Left lung (tissue), 10 donors: ENCODE data around the gene RAB3D. TPM values are rescaled to one million over a fixed set of nuclear protein-coding genes. Genes with fewer than 3 reads are reported as not detected.

Experiments
- ATAC-seq: fragments of 200-7000 bp; cut with Tn5 transposase; one replicate; pipeline ENCODE4 v1.9.1; 2020; ENCODE audit warnings: moderate library complexity
- DNase-seq, 4 donors: peaks; one replicate each; pipeline ENCODE4 v3.0.0-alpha.2; 2013 to 2020
- H3K27ac ChIP-seq, 2 donors: fragments of 200-600 bp; sonication (generic) in 1 of 2; one replicate each; pipeline versions ENCODE4 v1.5.0 to v1.8.0; 2020 to 2021
- H3K27me3 ChIP-seq, 2 donors: fragments of 200-600 bp; sonication (generic) in 1 of 2; one replicate each; pipeline versions ENCODE4 v1.5.0 to v1.8.0; 2020 to 2021
- H3K36me3 ChIP-seq, 2 donors: fragments of 200-600 bp; sonication (generic) in 1 of 2; one replicate each; pipeline versions ENCODE4 v1.5.0 to v1.8.0; 2020 to 2021
- H3K4me1 ChIP-seq, 2 donors: fragments of 200-600 bp; one replicate each; pipeline ENCODE4 v1.8.0; 2021
- H3K4me3 ChIP-seq, 2 donors: fragments of 200-600 bp; sonication (generic) in 1 of 2; one replicate each; pipeline versions ENCODE4 v1.5.0 to v1.8.0; 2020 to 2021; ENCODE audit warnings: mild to moderate bottlenecking in 1 of 2
- H3K9me3 ChIP-seq, 2 donors: fragments of 200-600 bp; sonication (generic) in 1 of 2; one replicate each; pipeline versions ENCODE4 v1.5.0 to v1.8.0; 2020 to 2021
- intact Hi-C, 2 donors: fragments of 100-400 bp; cut with DNase I; formaldehyde crosslinking; loops; one replicate each; pipeline versions ENCODE4 v1.11.2 to v1.14.2; 2022
- polyA plus RNA-seq, 6 donors: library from polyadenylated mRNA; unstranded; fragments of 120-200 nt; gene quantifications; one replicate each; pipeline ENCODE4 v1.2.1, GENCODE V29; 2013; ENCODE audit not compliant: insufficient read length in 6 of 6
- total RNA-seq, 2 donors: library from RNA; stranded (reverse); fragmentation: NEBNext Ultra II Directional; extraction: Animal tissue kit (Norgen Biotek cat#: 25700); gene quantifications; one replicate each; pipeline ENCODE4 v1.2.1, GENCODE V29; 2021
- TF ChIP-seq, protein P1 (sequence below), 2 donors: fragments of 200-600 bp; sonication (generic) in 1 of 2; IDR thresholded peaks; one replicate each; pipeline versions ENCODE4 v1.5.0 to v1.8.0; 2021; ENCODE audit warnings: antibody characterized with exemption in 2 of 2
- donor health status: DM: no; HTN: yes; CAD: no.
- donor health status: DM: no; HTN: no; CAD: no.

Gene RAB3D
- total and polyA plus RNA-seq, 8 donors, result 16.3 to 71.6 (median 19.3) TPM

DNA sequence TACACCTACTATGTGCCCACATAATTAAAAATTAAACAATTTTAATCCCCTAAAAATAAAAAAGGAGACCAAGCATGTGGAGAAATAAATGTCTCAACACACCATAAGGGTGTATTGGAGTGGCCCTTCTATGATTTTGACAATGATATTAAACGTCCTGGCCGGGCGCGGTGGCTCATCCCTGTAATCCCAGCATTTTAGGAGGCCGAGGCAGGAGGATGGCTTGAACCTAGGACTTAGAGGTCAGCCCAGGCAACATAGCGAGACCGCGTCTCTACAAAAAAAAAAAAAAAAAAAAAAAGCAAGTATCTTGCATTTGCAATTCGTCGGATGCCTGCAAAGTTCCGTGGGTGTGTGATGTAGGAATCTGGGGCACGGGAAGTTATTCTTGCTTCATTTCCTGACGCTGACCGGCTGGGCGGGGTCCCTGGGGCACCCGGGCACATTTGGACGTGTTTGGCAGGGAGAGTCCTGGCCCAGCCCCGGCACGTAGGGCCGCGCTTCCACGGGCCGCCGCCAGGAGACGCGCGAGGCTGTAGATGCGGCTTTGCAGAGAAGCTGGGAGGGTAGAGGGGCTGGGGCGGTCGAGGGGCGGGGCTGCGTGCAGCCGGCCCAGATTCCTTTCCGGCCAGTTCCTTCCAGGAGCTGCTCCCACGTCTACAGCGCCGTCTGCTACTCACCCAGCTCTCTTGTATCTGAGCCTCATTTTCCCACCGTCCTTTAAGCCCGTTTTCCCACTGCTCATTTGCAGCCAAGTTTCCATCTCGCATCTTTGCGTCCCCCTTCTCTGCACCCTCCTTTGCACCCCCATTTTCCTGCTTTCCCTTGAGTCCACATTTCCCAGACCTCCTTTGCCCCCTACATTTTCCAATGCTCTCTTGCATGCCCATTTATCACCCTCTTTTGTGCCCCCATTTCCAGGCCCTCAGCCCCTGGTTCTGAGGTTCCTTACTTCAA lies 45.7 kb downstream of the RAB3D start:
- Histone ChIP-seq H3K27me3 (no peaks in the 10 kb centered on the region), H3K4me3 (peak overlapping the region; percentile 10 to 14), H3K27ac (peak overlapping the region; percentile 39 to 73), H3K9me3 (no peaks in the 10 kb centered on the region), H3K36me3 (no peaks in the 10 kb centered on the region), H3K4me1 (peaks cover 0 to 51% of the 10 kb centered on the region in 2 donors)
- TF ChIP-seq, protein P1, sequence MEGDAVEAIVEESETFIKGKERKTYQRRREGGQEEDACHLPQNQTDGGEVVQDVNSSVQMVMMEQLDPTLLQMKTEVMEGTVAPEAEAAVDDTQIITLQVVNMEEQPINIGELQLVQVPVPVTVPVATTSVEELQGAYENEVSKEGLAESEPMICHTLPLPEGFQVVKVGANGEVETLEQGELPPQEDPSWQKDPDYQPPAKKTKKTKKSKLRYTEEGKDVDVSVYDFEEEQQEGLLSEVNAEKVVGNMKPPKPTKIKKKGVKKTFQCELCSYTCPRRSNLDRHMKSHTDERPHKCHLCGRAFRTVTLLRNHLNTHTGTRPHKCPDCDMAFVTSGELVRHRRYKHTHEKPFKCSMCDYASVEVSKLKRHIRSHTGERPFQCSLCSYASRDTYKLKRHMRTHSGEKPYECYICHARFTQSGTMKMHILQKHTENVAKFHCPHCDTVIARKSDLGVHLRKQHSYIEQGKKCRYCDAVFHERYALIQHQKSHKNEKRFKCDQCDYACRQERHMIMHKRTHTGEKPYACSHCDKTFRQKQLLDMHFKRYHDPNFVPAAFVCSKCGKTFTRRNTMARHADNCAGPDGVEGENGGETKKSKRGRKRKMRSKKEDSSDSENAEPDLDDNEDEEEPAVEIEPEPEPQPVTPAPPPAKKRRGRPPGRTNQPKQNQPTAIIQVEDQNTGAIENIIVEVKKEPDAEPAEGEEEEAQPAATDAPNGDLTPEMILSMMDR (IDR thresholded peaks at IDR 0.05), result peak; percentile 94 to 99
- peak; percentile 89 to 100 (median 96) for DNase-seq
- intact Hi-C loops, result loop anchor here in 1 of 2 donors (10.0 kb wide), 2 partner anchors 151 to 291 kb away; no protein-coding TSS in a partner anchor
- ATAC-seq, result peak; percentile 100

DNA sequence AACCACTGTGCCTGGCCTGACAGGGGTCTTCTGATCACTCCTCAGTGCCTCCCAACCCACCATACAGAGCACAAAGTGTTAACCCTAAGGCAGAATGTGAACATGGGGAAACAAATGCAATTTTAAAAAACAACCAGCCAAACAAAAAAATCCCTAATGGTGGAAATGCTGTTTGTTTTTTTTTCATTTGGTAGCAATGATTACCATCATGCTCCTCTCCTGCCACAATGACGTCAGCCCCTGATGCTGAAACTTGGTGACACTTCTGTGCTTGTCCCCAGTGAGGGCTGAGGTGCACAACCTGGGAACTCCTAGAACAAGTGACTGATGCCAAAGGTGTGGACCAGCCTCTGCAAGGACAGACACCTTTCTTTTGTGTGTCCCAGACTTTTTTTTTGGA lies 47.5 kb downstream of the RAB3D start:
- Histone ChIP-seq H3K36me3 (no peaks in the 10 kb centered on the region), H3K27ac (no peak overlapping the region), H3K4me3 (no peak overlapping the region), H3K27me3 (no peaks in the 10 kb centered on the region), H3K4me1 (peaks cover 0 to 46% of the 10 kb centered on the region in 2 donors), H3K9me3 (no peaks in the 10 kb centered on the region)
- peak in 1 of 4 donors; percentile 1 for DNase-seq
- TF ChIP-seq, protein P1 (IDR thresholded peaks at IDR 0.05), result no peak
- no peak for ATAC-seq
- intact Hi-C loops, result loop anchor here in 1 of 2 donors (10.0 kb wide), 2 partner anchors 153 to 293 kb away; no protein-coding TSS in a partner anchor

DNA sequence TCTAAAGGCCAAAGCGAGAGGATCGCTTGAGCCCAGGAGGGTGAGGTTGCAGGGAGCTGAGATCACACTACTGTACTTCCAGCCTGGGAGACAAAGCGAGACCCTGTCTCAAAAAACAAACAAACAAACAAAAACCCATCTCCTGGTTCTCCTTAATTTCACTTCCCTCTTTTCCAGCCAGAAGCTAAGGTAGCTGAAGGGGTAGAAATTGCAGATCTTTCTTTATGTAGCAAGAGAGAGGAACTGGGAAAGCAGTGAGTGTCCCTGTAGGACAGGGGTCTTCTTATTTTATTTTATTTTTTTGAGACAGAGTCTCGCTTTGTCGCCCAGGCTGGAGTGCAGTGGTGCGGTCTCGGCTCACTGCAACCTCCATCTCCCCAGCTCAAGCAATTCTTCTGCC lies 48.0 kb downstream of the RAB3D start:
- Histone ChIP-seq H3K4me1 (peaks cover 0 to 46% of the 10 kb centered on the region in 2 donors), H3K27me3 (no peaks in the 10 kb centered on the region), H3K4me3 (no peak overlapping the region), H3K27ac (no peak overlapping the region), H3K9me3 (no peaks in the 10 kb centered on the region), H3K36me3 (no peaks in the 10 kb centered on the region)
- intact Hi-C loops, result loop anchor here in 1 of 2 donors (10.0 kb wide), 2 partner anchors 153 to 293 kb away; no protein-coding TSS in a partner anchor
- TF ChIP-seq, protein P1 (IDR thresholded peaks at IDR 0.05), result no peak
- ATAC-seq (no peak), DNase-seq (no peak)

DNA sequence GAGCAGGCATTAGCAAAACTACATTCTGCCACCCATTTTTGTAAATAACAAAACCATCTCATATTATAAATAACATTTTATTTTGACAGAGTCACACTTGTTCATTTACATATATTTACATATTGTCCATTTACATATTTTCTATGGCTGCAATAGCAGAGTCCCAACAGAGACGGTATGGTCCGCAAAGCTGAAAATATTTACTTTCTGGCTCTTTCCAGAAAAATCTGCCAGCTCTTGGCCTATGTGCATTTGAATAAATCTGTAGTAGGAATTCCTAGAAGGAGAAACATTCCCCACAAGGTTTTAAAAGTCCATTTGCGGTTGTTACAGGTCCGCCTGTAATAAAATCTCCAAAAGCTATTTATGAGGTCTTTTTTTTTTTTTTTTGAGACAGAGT lies 49.2 kb downstream of the RAB3D start:
- TF ChIP-seq, protein P1 (IDR thresholded peaks at IDR 0.05), result no peak
- Histone ChIP-seq H3K4me1 (peaks cover 0 to 41% of the 10 kb centered on the region in 2 donors), H3K27me3 (no peaks in the 10 kb centered on the region), H3K27ac (no peak overlapping the region), H3K4me3 (no peak overlapping the region), H3K9me3 (no peaks in the 10 kb centered on the region), H3K36me3 (no peaks in the 10 kb centered on the region)
- intact Hi-C loops, result loop anchor here in 1 of 2 donors (10.0 kb wide), 2 partner anchors 155 to 295 kb away; no protein-coding TSS in a partner anchor
- no peak for ATAC-seq
- DNase-seq, result no peak

DNA sequence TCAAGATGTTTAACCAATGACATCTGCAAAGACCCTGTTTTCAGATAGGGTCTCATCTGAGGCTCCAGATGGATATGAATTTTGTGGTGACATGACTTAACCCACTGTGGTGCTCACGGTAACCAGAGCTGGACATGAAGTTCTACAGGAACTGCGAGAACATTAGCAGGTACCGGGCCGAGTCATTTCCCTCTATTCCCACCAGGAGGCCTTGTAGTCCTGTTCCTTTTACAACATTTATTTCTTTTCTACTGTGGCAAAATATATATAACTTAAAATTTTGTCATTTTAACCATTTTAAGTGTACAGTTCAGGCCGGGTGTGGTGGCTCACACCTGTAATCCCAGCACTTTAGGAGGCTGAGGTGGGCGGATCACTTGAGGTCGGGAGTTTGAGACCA lies 51.1 kb downstream of the RAB3D start:
- peak; percentile 14 for ATAC-seq
- peaks cover 0 to 23% of the 10 kb centered on the region in 2 donors for H3K4me1 ChIP-seq
- DNase-seq, result no peak
- H3K36me3 ChIP-seq, result no peaks in the 10 kb centered on the region
- no peaks in the 10 kb centered on the region for H3K9me3 ChIP-seq
- no peak overlapping the region for H3K4me3 ChIP-seq
- TF ChIP-seq, protein P1 (IDR thresholded peaks at IDR 0.05), result peak in 1 of 2 donors; percentile 28
- H3K27ac ChIP-seq, result no peak overlapping the region
- intact Hi-C loops, result loop anchor here in 1 of 2 donors (10.0 kb wide), 1 partner anchor 154 kb away; no protein-coding TSS in a partner anchor
- peaks cover 0 to 12% of the 10 kb centered on the region in 2 donors for H3K27me3 ChIP-seq
